A673 (cell line): ENCODE results near the gene SOCS3. TPM values are rescaled to one million over a fixed set of nuclear protein-coding genes. Genes with fewer than 3 reads are reported as not detected.

Source experiments
- BruUV-seq: library from RNA; stranded (reverse); fragments of 400-500 nt; replicated peaks from 2 replicates; lab custom pipeline; 2021; lab: Mats Ljungman, UMichigan
- CTCF ChIA-PET: fragments of 300-600 bp; sonication (Branson Sonifier 250); formaldehyde crosslinking; loops from one replicate; lab custom pipeline; 2022; ENCODE audit warnings: antibody characterized with exemption; lab: Charles Lee
- POLR2A ChIA-PET: fragments of 300-600 bp; sonication (Branson Sonifier 250); formaldehyde crosslinking; loops from one replicate; lab custom pipeline; 2022; ENCODE audit warnings: antibody characterized with exemption; ENCODE audit not compliant: low non-redundant PET; lab: Charles Lee
- DNase-seq: peaks from one replicate; pipeline ENCODE4 v3.0.0-alpha.2; 2015; ENCODE audit warnings: low spot score
- H3K27ac ChIP-seq: fragments of 200-600 bp; sonication (generic); 2 replicates; pipeline ENCODE4 v1.5.1; 2016; ENCODE audit warnings: mixed run types, low read depth, mild to moderate bottlenecking, mixed read lengths, antibody characterized with exemption, low read length; ENCODE audit not compliant: poor library complexity, severe bottlenecking
- H3K27me3 ChIP-seq: fragments of 200-600 bp; sonication (generic); replicated peaks from 2 replicates; pipeline ENCODE4 v1.6.1; 2017; ENCODE audit warnings: mixed run types, low read depth, mild to moderate bottlenecking, mixed read lengths, antibody characterized with exemption, low read length; ENCODE audit not compliant: insufficient read depth, poor library complexity
- H3K36me3 ChIP-seq: fragments of 200-600 bp; sonication (generic); 2 replicates; pipeline ENCODE4 v1.6.1; 2016; ENCODE audit warnings: mixed run types, mild to moderate bottlenecking, mixed read lengths, antibody characterized with exemption, low read length; ENCODE audit not compliant: insufficient read depth, poor library complexity, severe bottlenecking
- H3K4me1 ChIP-seq: fragments of 200-600 bp; sonication (generic); 2 replicates; pipeline ENCODE4 v1.6.1; 2017; ENCODE audit warnings: mixed run types, mild to moderate bottlenecking, mixed read lengths, antibody characterized with exemption, low read length; ENCODE audit not compliant: insufficient read depth, poor library complexity, severe bottlenecking
- H3K4me3 ChIP-seq: fragments of 200-600 bp; sonication (generic); 2 replicates; pipeline ENCODE4 v1.5.1; 2016; ENCODE audit warnings: low read depth, mixed run types, mild to moderate bottlenecking, mixed read lengths, low read length; ENCODE audit not compliant: poor library complexity, severe bottlenecking
- H3K9me3 ChIP-seq: fragments of 200-600 bp; sonication (generic); 2 replicates; pipeline ENCODE4 v1.6.1; 2016; ENCODE audit warnings: mixed run types, low read depth, mild to moderate bottlenecking, mixed read lengths, antibody characterized with exemption, low read length; ENCODE audit not compliant: poor library complexity, severe bottlenecking
- EZH2 ChIP-seq: fragments of 200-600 bp; sonication (generic); IDR thresholded peaks from 2 replicates; pipeline ENCODE4 v1.6.1; 2017; ENCODE audit warnings: borderline replicate concordance, low read depth, mild to moderate bottlenecking, mixed read lengths, antibody characterized with exemption, low read length; ENCODE audit not compliant: poor library complexity, severe bottlenecking
- intact Hi-C: fragments of 100-400 bp; cut with micrococcal nuclease; formaldehyde crosslinking; loops from one replicate; pipeline ENCODE4 v1.10.0; 2022; ENCODE audit not compliant: unreplicated experiment
- total RNA-seq: library from RNA; stranded (reverse); gene quantifications from 2 replicates; pipeline ENCODE4 v1.2.3, GENCODE V29; 2021
- TF ChIP-seq, protein P1 (sequence below): fragments of 300-800, 200-600 bp; sonication (generic); conservative IDR thresholded peaks from 2 replicates; pipeline ENCODE4 v1.5.1; 2017; ENCODE audit warnings: low read depth, mild to moderate bottlenecking, antibody characterized with exemption, low read length, moderate library complexity, mixed read lengths

The SOCS3 gene
- total RNA-seq, 1 experiment from 2014 or later, result 9.5 TPM

DNA sequence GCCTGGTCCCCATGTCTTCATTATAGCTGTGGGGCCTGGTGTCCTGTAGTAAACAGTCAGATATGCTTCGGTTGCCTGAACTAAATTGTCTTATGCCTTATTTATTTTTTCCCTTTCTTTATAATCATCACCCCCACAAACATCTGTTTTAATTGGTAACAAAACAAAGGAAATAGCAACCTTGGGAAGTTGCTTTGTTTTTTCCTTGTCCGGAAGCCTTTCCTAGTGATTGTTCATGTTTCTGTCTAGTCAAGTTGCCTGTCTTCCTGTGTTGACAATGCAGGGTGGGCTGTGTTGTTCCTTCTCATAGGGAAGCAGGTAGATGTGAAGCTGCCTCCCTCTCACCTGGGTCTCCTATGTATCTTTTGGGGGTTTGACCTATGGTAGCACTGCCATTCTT is 35.3 kb upstream of the SOCS3 start:
- H3K36me3 ChIP-seq, result peaks cover 28% of the 10 kb centered on the region
- H3K27ac ChIP-seq, result no peak overlapping the region
- no peaks in the 10 kb centered on the region for H3K4me1 ChIP-seq
- no peak for DNase-seq
- TF ChIP-seq, protein P1, sequence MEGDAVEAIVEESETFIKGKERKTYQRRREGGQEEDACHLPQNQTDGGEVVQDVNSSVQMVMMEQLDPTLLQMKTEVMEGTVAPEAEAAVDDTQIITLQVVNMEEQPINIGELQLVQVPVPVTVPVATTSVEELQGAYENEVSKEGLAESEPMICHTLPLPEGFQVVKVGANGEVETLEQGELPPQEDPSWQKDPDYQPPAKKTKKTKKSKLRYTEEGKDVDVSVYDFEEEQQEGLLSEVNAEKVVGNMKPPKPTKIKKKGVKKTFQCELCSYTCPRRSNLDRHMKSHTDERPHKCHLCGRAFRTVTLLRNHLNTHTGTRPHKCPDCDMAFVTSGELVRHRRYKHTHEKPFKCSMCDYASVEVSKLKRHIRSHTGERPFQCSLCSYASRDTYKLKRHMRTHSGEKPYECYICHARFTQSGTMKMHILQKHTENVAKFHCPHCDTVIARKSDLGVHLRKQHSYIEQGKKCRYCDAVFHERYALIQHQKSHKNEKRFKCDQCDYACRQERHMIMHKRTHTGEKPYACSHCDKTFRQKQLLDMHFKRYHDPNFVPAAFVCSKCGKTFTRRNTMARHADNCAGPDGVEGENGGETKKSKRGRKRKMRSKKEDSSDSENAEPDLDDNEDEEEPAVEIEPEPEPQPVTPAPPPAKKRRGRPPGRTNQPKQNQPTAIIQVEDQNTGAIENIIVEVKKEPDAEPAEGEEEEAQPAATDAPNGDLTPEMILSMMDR, result no peak
- TF ChIP-seq EZH2, result no peak
- BruUV-seq, result no TSS peak
- H3K9me3 ChIP-seq, result no peaks in the 10 kb centered on the region
- ChIA-PET CTCF (no interaction called here), POLR2A (no interaction called here)
- H3K4me3 ChIP-seq, result no peak overlapping the region
- intact Hi-C loops, result no loop called here
- no peaks in the 10 kb centered on the region for H3K27me3 ChIP-seq

DNA sequence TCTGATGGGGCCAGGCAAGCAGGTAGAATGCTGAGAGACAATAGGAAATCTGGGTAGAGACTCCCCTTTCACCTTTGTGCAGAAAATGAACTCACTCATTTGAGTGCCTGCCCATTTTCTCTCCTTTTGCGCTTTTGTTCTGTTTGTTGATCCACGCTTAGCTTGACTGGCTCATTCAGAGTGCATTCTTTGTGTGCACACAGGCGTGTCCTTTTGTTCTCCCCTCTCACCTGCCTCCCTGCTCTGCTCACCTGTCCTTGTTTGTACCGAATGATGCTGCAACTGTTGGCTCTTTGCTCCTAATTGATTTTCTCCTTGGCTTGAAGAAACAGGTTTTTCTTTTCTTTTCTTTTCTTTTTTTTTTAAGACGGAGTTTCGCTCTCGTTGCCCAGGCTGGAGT is 34.3 kb upstream of the SOCS3 start:
- H3K27ac ChIP-seq, result no peak overlapping the region
- BruUV-seq, result no TSS peak
- no peaks in the 10 kb centered on the region for H3K4me1 ChIP-seq
- peaks cover 20% of the 10 kb centered on the region for H3K36me3 ChIP-seq
- no peaks in the 10 kb centered on the region for H3K9me3 ChIP-seq
- no peak overlapping the region for H3K4me3 ChIP-seq
- DNase-seq, result no peak
- TF ChIP-seq, protein P1, result no peak
- TF ChIP-seq EZH2, result no peak
- no peaks in the 10 kb centered on the region for H3K27me3 ChIP-seq
- CTCF ChIA-PET, result no interaction called here
- intact Hi-C loops, result no loop called here
- POLR2A ChIA-PET, result no interaction called here

DNA sequence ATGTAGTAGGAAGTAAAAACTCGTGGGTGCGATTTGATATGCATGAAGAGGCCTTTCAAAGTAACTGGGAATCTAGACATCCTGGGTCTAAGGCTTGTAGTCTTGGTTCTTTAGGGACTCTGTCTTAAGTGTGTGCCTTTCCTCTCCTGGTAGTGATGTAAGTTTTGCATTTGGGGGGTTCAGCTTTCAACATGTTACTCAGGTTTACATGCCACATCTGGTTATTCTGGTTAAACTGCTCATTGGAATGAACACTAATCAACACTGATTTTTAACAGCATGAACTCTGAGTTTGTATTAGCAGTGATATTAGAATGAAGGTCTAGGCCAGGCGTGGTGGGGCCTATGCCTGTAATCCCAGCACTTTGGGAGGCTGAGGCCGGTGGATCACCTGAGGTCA is 33.7 kb upstream of the SOCS3 start:
- intact Hi-C loops, result no loop called here
- ChIA-PET CTCF (no interaction called here), POLR2A (no interaction called here)
- Histone ChIP-seq H3K9me3 (no peaks in the 10 kb centered on the region), H3K4me1 (no peaks in the 10 kb centered on the region), H3K27me3 (no peaks in the 10 kb centered on the region), H3K4me3 (no peak overlapping the region), H3K27ac (no peak overlapping the region), H3K36me3 (peaks cover 15% of the 10 kb centered on the region)
- BruUV-seq, result no TSS peak
- no peak for DNase-seq
- no peak for TF ChIP-seq EZH2
- TF ChIP-seq, protein P1, result no peak
